Middle frontal gyrus (tissue), 1 donor: Measurements from ENCODE around the gene GLRB.
A peak's percentile ranks its signal among the peaks of the same experiment; 100 is the strongest.
"Not testable (repeated sequence)": the region's sequence is repeated elsewhere in the genome, so short reads cannot be mapped to it uniquely, and the experiment has no call there.

ENCODE experiments used
- DNase-seq: peaks from one replicate; pipeline ENCODE4 v3.0.0-alpha.2; 2015; ENCODE audit warnings: low spot score; ENCODE audit errors: extremely low spot score

The GLRB gene

DNA sequence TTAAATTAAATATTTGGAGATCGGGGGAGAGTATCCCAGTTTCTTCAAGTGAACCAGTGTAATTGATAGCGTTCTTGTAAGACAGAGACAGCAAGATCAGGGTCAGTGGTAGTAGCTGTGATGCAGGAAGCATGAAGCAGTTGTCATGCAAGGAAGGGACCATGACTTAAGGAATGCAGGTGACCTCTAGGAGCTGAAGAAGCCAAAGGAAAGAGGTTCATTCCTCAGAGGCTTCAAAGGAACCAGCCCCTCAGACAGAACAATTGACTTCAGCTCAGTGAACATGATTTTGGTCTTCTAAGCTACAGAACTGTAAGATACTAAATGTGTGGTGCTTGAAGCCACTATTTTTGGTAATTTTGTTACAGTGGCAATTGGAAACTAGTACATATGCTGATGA is 51.6 kb downstream of the GLRB start:
- DNase-seq, result no peak

DNA sequence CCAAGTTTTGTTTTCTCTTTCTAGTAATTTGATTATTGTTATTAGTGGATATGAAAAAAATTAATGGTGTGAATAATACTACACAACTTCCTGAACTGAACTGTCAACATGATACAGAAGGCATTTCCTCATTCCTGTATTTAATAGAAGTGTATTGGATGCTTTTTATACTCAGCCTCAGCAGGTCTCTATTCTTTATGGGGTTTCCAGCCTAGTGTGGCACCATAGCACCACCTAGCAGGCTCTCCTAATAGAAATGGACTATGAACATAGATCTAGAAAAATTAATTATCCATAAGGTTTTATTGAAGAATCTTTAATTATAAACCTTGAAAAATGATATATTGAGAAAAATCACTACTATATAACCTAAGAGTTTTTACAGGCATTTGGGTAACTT is 52.4 kb downstream of the GLRB start:
- DNase-seq, result no peak

GRCh38 chr4:157141976-157142375 is 66.0 kb downstream of the GLRB start:
- DNase-seq, result no peak

DNA sequence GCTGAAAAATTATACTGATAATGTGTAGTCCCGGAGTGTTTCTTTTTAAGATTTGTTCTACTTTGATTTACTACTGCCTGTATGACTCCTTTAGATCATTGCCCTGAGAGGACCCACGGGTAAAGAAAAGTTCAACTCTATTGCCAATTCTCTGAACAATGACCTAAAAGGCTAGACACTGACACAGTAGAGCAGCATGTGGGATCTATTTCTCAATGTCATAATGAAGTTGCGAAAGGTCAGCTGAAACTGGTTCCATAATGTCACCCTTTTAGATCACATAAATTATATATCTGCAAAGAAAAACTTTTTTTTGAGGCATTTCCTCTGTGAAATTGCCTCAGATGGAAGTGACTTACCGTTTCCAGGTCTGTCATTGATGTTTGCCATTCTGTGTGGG is 67.4 kb downstream of the GLRB start:
- no peak for DNase-seq

DNA sequence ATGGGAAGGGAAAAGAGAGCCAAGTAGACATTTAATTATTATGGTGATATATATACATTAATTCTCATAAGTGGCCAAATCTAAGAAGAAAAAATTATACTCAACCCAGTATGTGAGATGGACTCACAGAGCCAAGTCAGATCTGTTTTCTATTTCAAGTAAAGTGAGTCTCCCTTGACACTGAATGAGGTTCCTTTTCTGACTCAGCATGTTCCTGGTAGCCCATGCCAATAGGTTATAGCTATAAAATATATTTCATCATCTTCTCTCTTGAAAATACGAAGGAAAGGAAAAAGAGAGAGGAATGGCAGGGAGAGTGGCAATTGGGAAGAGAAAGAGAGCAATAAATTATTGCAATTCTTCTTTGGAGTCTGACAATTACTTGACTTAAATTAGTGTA is 75.8 kb downstream of the GLRB start:
- DNase-seq, result no peak

DNA sequence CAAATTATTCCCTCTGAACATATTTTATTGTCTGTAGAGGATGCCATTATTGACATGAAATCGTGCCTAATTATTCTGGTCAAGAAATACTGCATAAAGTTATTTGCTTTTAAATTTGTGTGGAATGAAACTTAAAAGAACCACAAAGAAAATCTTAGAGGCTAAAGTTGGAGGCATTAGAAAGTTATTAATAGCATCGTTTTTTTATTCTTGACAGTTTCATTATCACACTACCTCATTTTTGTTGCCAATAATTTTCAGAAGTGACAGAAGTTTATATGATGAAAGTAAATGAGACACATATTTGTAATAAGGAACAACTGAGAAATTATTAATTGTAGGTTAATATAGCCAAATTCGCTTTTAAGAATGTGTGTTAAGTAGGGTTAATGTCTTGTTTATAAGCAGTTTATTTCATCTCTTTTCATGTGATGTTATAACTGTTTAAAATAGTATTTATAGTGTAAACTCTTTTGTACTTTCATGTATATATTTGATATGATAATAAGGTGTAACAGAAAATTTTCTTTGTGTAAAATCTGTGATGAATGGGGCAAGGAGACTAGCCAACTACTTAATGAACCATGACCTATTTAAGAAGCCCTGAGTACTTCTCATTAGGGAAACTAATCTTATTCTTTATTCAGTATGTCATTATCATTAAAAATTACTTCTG is 90.1 kb downstream of the GLRB start:
- DNase-seq, result no peak

DNA sequence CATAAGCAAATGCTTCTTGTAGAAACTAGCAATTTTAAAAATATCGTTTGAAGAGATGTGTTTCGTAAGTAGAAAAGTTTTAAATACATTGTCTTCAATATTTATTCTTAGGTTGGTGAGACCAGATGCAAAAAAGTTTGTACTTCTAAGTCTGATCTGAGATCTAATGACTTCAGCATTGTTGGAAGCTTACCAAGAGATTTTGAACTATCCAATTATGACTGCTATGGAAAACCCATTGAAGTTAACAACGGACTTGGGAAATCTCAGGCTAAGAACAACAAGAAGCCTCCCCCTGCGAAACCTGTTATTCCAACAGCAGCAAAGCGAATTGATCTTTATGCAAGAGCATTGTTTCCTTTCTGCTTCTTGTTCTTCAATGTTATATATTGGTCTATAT is 94.4 kb downstream of the GLRB start:
- no peak for DNase-seq

DNA sequence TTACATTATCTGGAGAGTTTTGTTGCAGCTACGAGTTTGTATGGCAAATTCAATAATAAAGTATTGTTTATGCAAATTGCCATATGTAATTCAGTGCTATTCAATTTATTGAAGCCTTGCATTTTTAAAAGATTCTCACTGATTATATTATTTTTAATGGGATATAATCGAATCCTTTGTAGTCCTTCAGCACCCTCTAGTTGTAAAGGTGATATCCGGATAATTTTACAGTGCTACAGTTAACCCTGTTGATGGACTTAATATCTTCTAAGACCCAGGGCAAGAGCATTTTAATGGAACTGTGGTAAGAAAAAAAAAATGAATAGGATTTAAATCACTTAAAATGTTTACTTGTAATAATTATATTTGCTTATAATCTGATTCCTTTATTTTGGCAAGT is 96.1 kb downstream of the GLRB start:
- no peak for DNase-seq

- DNase-seq, result not testable (repeated sequence)
These were observed 104.3 kb downstream of the GLRB start for GRCh38 chr4:157180268-157180667.

GRCh38 chr4:157184300-157184699 is 108.3 kb downstream of the GLRB start:
- no peak for DNase-seq

DNA sequence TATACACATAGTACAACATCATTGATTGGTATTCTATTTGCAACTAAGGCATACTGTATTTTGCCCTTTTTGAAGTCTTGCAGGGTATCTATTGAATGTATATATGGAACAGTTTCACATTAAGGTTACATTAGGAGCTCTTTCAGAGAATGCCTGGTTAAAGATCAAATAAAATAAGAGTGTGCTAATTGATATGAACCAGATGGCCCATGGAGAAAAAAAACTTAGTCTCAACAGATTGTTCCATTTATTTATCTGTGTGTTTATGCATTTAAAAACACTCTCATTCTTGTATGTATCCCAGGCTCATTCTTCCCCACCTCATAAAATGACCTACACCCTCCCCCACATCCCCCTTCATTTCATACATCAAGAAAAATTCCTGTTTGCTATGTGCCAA is 109.4 kb downstream of the GLRB start:
- DNase-seq, result no peak

GRCh38 chr4:157195374-157195773 is 119.4 kb downstream of the GLRB start:
- DNase-seq, result no peak

- DNase-seq, result no peak
These were observed 120.1 kb downstream of the GLRB start for GRCh38 chr4:157196046-157196445.

DNA sequence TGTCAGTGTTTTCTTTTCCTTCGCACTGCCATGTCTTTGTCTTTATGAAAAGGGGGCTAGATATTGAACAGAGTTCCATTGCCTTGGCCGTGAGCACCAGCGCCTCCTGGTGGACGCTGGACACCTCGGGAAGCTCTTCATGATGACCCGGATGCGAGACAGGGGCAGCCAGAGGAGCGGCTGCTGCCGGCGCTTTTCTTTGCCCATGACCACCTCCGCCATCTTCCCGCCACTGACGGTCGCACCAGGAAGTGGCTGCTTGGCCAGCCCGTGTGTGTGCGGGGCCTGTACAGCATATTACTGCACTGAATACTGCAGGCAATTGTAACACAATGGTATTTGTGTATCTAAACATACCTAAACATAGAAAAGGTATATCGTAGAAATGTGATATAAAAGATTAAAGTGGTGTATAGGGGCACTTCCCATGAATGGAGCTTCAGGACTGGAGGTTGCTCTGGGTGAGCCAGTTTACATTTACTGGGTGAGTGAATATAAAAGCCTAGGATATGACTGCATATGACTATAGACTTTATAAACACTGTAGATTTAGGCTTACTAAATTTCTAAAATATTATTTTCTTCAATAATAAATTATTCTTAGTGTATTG is 128.8 kb downstream of the GLRB start:
- DNase-seq, result no peak

DNA sequence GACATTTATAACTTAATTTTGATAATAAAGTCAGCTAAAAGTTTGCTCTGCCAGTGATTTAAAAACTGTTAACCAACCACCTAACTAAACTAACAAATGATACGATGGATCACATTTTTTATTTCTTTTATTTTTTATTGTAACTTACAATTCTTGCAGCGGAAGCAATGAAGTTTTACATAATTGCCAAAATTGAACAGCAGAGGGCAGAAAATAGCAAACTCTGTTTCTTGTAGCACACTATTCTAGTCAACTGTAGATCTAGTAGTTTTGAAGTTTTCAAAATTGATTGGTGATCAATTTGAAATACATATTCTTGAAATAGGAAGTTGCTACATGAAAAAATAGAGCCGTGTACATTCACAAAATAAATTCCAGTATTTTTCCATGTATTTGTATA is 141.8 kb downstream of the GLRB start:
- no peak for DNase-seq

DNA sequence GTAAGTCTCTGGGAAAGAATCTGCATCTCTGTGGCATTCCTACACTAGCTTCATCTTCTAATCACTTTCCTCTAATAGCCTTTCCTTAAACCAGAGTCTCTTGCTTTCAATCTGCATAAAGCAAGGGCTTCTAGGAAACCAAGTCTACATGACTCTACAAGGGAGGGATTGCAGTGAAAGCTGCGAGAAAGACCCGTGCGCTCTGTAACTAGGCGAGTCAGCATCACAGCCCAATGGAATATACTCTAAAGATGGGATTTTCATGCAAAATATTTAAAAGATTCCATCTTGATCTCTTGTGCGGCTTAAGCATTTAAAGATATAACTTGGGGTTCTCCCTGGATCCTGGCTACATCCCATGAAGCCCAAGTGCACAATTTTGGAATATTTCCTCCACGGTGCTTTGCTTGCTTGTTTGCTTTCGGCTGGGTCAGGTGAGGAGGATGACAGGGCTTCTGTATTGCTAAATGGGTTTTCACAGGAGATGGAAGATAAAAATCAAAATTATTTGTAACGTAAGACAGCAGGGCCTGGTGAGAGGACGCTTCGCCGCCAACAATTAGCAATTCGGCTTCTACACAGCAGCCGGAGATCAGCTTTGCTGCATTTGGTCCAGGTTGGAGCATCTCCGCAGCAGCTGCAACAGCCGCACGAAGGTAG is 143.9 kb downstream of the GLRB start:
- DNase-seq, result no peak

GRCh38 chr4:157220371-157220881 is 144.5 kb downstream of the GLRB start, which contains the start of gene GRIA2:
Gene GRIA2 (plus strand): TSS chr4:157220728. CDS start chr4:157221043, 315 bp downstream.
- peak; percentile 65 for DNase-seq

- DNase-seq, result no peak
These were observed 145.5 kb downstream of the GLRB start for GRCh38 chr4:157221426-157221894.
